ENCODE results near the gene FIBP.

- TF ChIP-seq CTCF (IDR thresholded peaks at IDR 0.05) = no peak
- no peak for TF ChIP-seq POLR2A (IDR thresholded peaks at IDR 0.05)
These were observed 17.3 kb downstream of the FIBP start for GRCh38 chr11:65870706-65871681.
